DND-41 (cell line): ENCODE measurements around the gene PIK3R3.

Source experiments
- ATAC-seq: fragments of 200-7000 bp; cut with Tn5 transposase; 3 replicates; pipeline ENCODE4 v1.9.1; 2021; ENCODE audit warnings: low read depth; ENCODE audit not compliant: insufficient read depth
- DNase-seq: peaks from one replicate; pipeline ENCODE4 v3.0.0-alpha.2; 2020
- H2AFZ ChIP-seq: 2 replicates; pipeline ENCODE4 v1.6.0; 2012; ENCODE audit warnings: low read depth, low read length
- H3K27ac ChIP-seq: 2 replicates; pipeline ENCODE4 v1.5.1; 2012; ENCODE audit warnings: low read length, inconsistent platforms
- H3K27me3 ChIP-seq: fragments of 200-600 bp; sonication (generic); 2 replicates; pipeline ENCODE4 v1.6.0; 2012; ENCODE audit warnings: low read length, mild to moderate bottlenecking, inconsistent platforms; ENCODE audit not compliant: insufficient read depth, poor library complexity
- H3K36me3 ChIP-seq: 2 replicates; pipeline ENCODE4 v1.5.1; 2012; ENCODE audit warnings: low read length, inconsistent platforms; ENCODE audit not compliant: insufficient read depth
- H3K4me1 ChIP-seq: 2 replicates; pipeline ENCODE4 v1.5.1; 2012; ENCODE audit warnings: mild to moderate bottlenecking, low read length; ENCODE audit not compliant: insufficient read depth
- H3K4me2 ChIP-seq: 2 replicates; pipeline ENCODE4 v1.6.0; 2012; ENCODE audit warnings: mild to moderate bottlenecking, moderate library complexity, low read length, inconsistent platforms; ENCODE audit not compliant: insufficient read depth
- H3K4me3 ChIP-seq, 2 experiments: fragments of 200-600 bp in 1 of 2; shearing (Covaris generic) in 1 of 2; 2 replicates each; pipeline ENCODE4 v1.5.1; 2012 to 2016; ENCODE audit warnings: inconsistent platforms in 2 of 2, low read length in 2 of 2, mild to moderate bottlenecking in 2 of 2, low read depth in 1 of 2, moderate library complexity in 1 of 2
- H3K79me2 ChIP-seq: 2 replicates; pipeline ENCODE4 v1.6.0; 2012; ENCODE audit warnings: low read length, inconsistent platforms; ENCODE audit not compliant: insufficient read depth
- H3K9ac ChIP-seq: 2 replicates; pipeline ENCODE4 v1.6.0; 2012; ENCODE audit warnings: low read depth, mild to moderate bottlenecking, inconsistent platforms, low read length, moderate library complexity
- H3K9me3 ChIP-seq: 2 replicates; pipeline ENCODE4 v1.5.1; 2012; ENCODE audit warnings: low read length, moderate library complexity, mild to moderate bottlenecking, inconsistent platforms; ENCODE audit not compliant: insufficient read depth, severe bottlenecking
- H4K20me1 ChIP-seq: 2 replicates; pipeline ENCODE4 v1.6.0; 2012; ENCODE audit warnings: low read length; ENCODE audit not compliant: insufficient read depth
- EZH2 ChIP-seq: IDR thresholded peaks from 3 replicates; pipeline ENCODE4 v1.6.1; 2012; ENCODE audit warnings: borderline replicate concordance, low read depth, mild to moderate bottlenecking, moderate library complexity, low read length, inconsistent platforms; ENCODE audit not compliant: severe bottlenecking
- TF ChIP-seq, protein P1 (sequence below): IDR thresholded peaks from 2 replicates; pipeline ENCODE4 v1.5.1; 2012; ENCODE audit warnings: borderline replicate concordance, low read length, moderate library complexity, mild to moderate bottlenecking; ENCODE audit not compliant: poor library complexity, severe bottlenecking; ENCODE audit errors: extremely low read depth

Gene PIK3R3

GRCh38 chr1:46005594-46005993 lies 126.8 kb downstream of the PIK3R3 start:
- DNase-seq, result no peak
- no peak overlapping the region for H3K4me3 ChIP-seq
- H3K9me3 ChIP-seq, result no peaks in the 10 kb centered on the region
- no peak overlapping the region for H2AFZ ChIP-seq
- no peak overlapping the region for H3K9ac ChIP-seq
- no peaks in the 10 kb centered on the region for H3K4me1 ChIP-seq
- H3K27me3 ChIP-seq, result no peaks in the 10 kb centered on the region
- H3K79me2 ChIP-seq, result no peaks in the 10 kb centered on the region
- TF ChIP-seq EZH2, result no peak
- TF ChIP-seq, protein P1, sequence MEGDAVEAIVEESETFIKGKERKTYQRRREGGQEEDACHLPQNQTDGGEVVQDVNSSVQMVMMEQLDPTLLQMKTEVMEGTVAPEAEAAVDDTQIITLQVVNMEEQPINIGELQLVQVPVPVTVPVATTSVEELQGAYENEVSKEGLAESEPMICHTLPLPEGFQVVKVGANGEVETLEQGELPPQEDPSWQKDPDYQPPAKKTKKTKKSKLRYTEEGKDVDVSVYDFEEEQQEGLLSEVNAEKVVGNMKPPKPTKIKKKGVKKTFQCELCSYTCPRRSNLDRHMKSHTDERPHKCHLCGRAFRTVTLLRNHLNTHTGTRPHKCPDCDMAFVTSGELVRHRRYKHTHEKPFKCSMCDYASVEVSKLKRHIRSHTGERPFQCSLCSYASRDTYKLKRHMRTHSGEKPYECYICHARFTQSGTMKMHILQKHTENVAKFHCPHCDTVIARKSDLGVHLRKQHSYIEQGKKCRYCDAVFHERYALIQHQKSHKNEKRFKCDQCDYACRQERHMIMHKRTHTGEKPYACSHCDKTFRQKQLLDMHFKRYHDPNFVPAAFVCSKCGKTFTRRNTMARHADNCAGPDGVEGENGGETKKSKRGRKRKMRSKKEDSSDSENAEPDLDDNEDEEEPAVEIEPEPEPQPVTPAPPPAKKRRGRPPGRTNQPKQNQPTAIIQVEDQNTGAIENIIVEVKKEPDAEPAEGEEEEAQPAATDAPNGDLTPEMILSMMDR, result no peak
- no peak overlapping the region for H3K4me2 ChIP-seq
- H3K27ac ChIP-seq, result no peak overlapping the region
- H4K20me1 ChIP-seq, result no peaks in the 10 kb centered on the region
- H3K36me3 ChIP-seq, result peaks cover 68% of the 10 kb centered on the region
- no peak for ATAC-seq

DNA sequence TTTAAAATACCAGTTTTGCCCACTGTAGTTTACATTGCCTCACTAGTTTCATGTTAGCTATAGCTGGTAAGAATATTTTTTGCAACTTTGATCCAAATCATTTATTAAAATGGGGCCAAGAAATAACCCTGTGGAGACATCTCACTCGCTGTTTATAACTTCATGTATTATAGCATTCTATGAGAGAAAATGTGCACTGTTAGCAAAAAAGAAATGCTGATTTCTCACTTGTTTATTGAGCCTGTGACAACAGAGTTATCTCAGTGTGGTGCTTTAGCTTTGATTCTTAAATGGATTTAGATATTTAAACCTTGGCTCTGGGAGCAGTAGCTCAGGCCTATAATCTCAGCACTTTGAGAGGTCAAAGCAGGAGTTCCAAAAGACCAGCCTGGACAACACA lies 127.9 kb downstream of the PIK3R3 start:
- H3K4me3 ChIP-seq, result no peak overlapping the region
- no peak overlapping the region for H2AFZ ChIP-seq
- H3K4me2 ChIP-seq, result no peak overlapping the region
- peaks cover 67% of the 10 kb centered on the region for H3K36me3 ChIP-seq
- no peak for DNase-seq
- no peaks in the 10 kb centered on the region for H3K9me3 ChIP-seq
- TF ChIP-seq, protein P1, result no peak
- no peak for TF ChIP-seq EZH2
- no peak overlapping the region for H3K27ac ChIP-seq
- no peak for ATAC-seq
- no peaks in the 10 kb centered on the region for H3K79me2 ChIP-seq
- no peak overlapping the region for H3K9ac ChIP-seq
- no peaks in the 10 kb centered on the region for H3K4me1 ChIP-seq
- no peaks in the 10 kb centered on the region for H4K20me1 ChIP-seq
- H3K27me3 ChIP-seq, result no peaks in the 10 kb centered on the region

- ATAC-seq, result no peak
- DNase-seq, result no peak
- Histone ChIP-seq H3K4me2 (no peak overlapping the region), H3K27me3 (no peaks in the 10 kb centered on the region), H3K9me3 (no peaks in the 10 kb centered on the region), H3K9ac (no peak overlapping the region), H3K4me3 (no peak overlapping the region), H3K27ac (no peak overlapping the region), H4K20me1 (no peaks in the 10 kb centered on the region), H3K79me2 (no peaks in the 10 kb centered on the region), H2AFZ (no peak overlapping the region), H3K4me1 (no peaks in the 10 kb centered on the region), H3K36me3 (peaks cover 61% of the 10 kb centered on the region)
- TF ChIP-seq EZH2, result no peak
- TF ChIP-seq, protein P1, result no peak
These were observed 129.1 kb downstream of the PIK3R3 start for GRCh38 chr1:46003315-46003714.
